SK-N-SH (cell line): Measurements from ENCODE around the gene GRPEL2. TPM values are rescaled to one million over a fixed set of nuclear protein-coding genes. Genes with fewer than 3 reads are reported as not detected.
"Not testable (repeated sequence)": the region's sequence is repeated elsewhere in the genome, so short reads cannot be mapped to it uniquely, and the experiment has no call there.

Experiments used
- CTCF ChIA-PET: fragments of 300-600, 350-600 bp; formaldehyde crosslinking; extraction: SDS; loops from one replicate; lab custom pipeline; 2021; lab: Yijun Ruan, JAX
- POLR2A ChIA-PET: fragments of 350-600 bp; sonication (Branson Sonifier 250); formaldehyde crosslinking; extraction: SDS; loops from one replicate; lab custom pipeline; 2020; ENCODE audit warnings: antibody characterized with exemption, inconsistent platforms; lab: Yijun Ruan, JAX
- DNase-seq: peaks from one replicate; pipeline ENCODE4 v3.0.0; 2012
- H2AFZ ChIP-seq: fragments of 200-600 bp; sonication (generic); 2 replicates; pipeline ENCODE4 v1.8.1; 2016; ENCODE audit warnings: antibody characterized with exemption, mild to moderate bottlenecking, low read depth
- H3F3A ChIP-seq: fragments of 200-600 bp; sonication (generic); replicated peaks from 2 replicates; pipeline ENCODE3; 2016; ENCODE audit warnings: antibody characterized with exemption, mild to moderate bottlenecking; ENCODE audit not compliant: insufficient read depth
- H3K27ac ChIP-seq, 2 experiments: fragments of 200-500 bp in 1 of 2; fragments of 200-600 bp in 1 of 2; sonication (Bioruptor generic) in 1 of 2; sonication (generic), shearing (Covaris generic) in 1 of 2; 2 replicates each; pipeline versions ENCODE4 v1.5.1 to v1.6.1; 2014 to 2016; ENCODE audit warnings: low read depth in 2 of 2, inconsistent platforms in 1 of 2, low read length in 1 of 2, mild to moderate bottlenecking in 1 of 2, mixed read lengths in 1 of 2
- H3K27me3 ChIP-seq: fragments of 200-600 bp; sonication (generic), shearing (Covaris generic); 2 replicates; pipeline ENCODE4 v1.6.1; 2016; ENCODE audit warnings: mixed run types; ENCODE audit not compliant: insufficient read depth
- H3K36me3 ChIP-seq, 2 experiments: fragments of 200-500 bp in 1 of 2; fragments of 200-600 bp in 1 of 2; sonication (Bioruptor generic) in 1 of 2; sonication (generic) in 1 of 2; replicated peaks in 1 of 2; 2 replicates each; pipeline versions ENCODE3 to v1.5.1; 2014 to 2016; ENCODE audit warnings: low read length in 1 of 2, mild to moderate bottlenecking in 1 of 2; ENCODE audit not compliant: insufficient read depth in 2 of 2, control insufficient read depth in 1 of 2
- H3K4me1 ChIP-seq, 2 experiments: fragments of 200-500 bp in 1 of 2; fragments of 200-600 bp in 1 of 2; sonication (Bioruptor generic) in 1 of 2; sonication (generic), shearing (Covaris generic) in 1 of 2; 2 replicates each; pipeline versions ENCODE4 v1.5.1 to v1.6.1; 2014 to 2016; ENCODE audit warnings: low read depth in 1 of 2, low read length in 1 of 2, mixed run types in 1 of 2; ENCODE audit not compliant: insufficient read depth in 2 of 2, control insufficient read depth in 1 of 2
- H3K4me2 ChIP-seq: fragments of 200-600 bp; sonication (generic), shearing (Covaris generic); 2 replicates; pipeline ENCODE4 v1.6.1; 2017; ENCODE audit warnings: mixed run types
- H3K4me3 ChIP-seq, 2 experiments: fragments of 200-500 bp in 1 of 2; fragments of 200-600 bp in 1 of 2; sonication (Bioruptor generic) in 1 of 2; sonication (generic), shearing (Covaris generic) in 1 of 2; 2 replicates each; pipeline versions ENCODE4 v1.5.1 to v1.8.1; 2014 to 2016; ENCODE audit warnings: low read depth in 2 of 2, inconsistent platforms in 1 of 2, low read length in 1 of 2, mild to moderate bottlenecking in 1 of 2, mixed read lengths in 1 of 2, moderate library complexity in 1 of 2
- H3K79me2 ChIP-seq: fragments of 200-600 bp; sonication (generic); 2 replicates; pipeline ENCODE4 v1.8.1; 2017; ENCODE audit warnings: mild to moderate bottlenecking; ENCODE audit not compliant: insufficient read depth
- H3K9ac ChIP-seq: fragments of 200-600 bp; sonication (generic); 2 replicates; pipeline ENCODE4 v1.6.1; 2017; ENCODE audit warnings: mixed run types
- H3K9me2 ChIP-seq: fragments of 200-600 bp; sonication (generic); 2 replicates; pipeline ENCODE4 v1.6.1; 2017; ENCODE audit warnings: mixed run types
- H3K9me3 ChIP-seq: fragments of 200-600 bp; sonication (generic); 2 replicates; pipeline ENCODE4 v1.6.1; 2017; ENCODE audit warnings: mixed run types, mild to moderate bottlenecking, moderate library complexity
- H4K20me1 ChIP-seq: fragments of 200-600 bp; sonication (generic); 2 replicates; pipeline ENCODE4 v1.6.1; 2017; ENCODE audit warnings: mild to moderate bottlenecking, mixed run types; ENCODE audit not compliant: insufficient read depth
- CHD2 ChIP-seq: fragments of 150-350 bp; IDR thresholded peaks from 2 replicates; pipeline ENCODE4 v1.6.1; 2018; ENCODE audit warnings: low read length; ENCODE audit not compliant: partially characterized antibody
- CTCF ChIP-seq: fragments of 200-600 bp; sonication (generic); IDR thresholded peaks from 2 replicates; pipeline ENCODE4 v1.6.1; 2017; ENCODE audit warnings: antibody characterized with exemption, mild to moderate bottlenecking, moderate library complexity
- EP300 ChIP-seq, 2 experiments: IDR thresholded peaks; 2 replicates each; pipeline versions ENCODE4 v1.4.0 to v1.6.1; 2012; ENCODE audit warnings: borderline replicate concordance in 1 of 2, low read depth in 1 of 2, low read length in 1 of 2
- FOXM1 ChIP-seq: IDR thresholded peaks from 2 replicates; pipeline ENCODE4 v1.4.0; 2012; ENCODE audit warnings: low read depth, mild to moderate bottlenecking
- GABPA ChIP-seq: IDR thresholded peaks from 2 replicates; pipeline ENCODE4 v1.4.0; 2012; ENCODE audit warnings: low read depth, mild to moderate bottlenecking
- GATA2 ChIP-seq: sonication (generic); formaldehyde crosslinking; IDR thresholded peaks from 2 replicates; pipeline ENCODE4 v1.5.0; 2020; ENCODE audit warnings: mild to moderate bottlenecking, missing genetic modification reagents
- JUND ChIP-seq: IDR thresholded peaks from 2 replicates; pipeline ENCODE4 v1.4.0; 2012
- MAX ChIP-seq: IDR thresholded peaks from 2 replicates; pipeline ENCODE4 v1.4.0; 2012; ENCODE audit warnings: low read depth
- MEF2A ChIP-seq: IDR thresholded peaks from 2 replicates; pipeline ENCODE4 v1.4.0; 2012; ENCODE audit warnings: low read depth, borderline replicate concordance
- NRF1 ChIP-seq: IDR thresholded peaks from 2 replicates; pipeline ENCODE4 v1.6.1; 2012; ENCODE audit warnings: low read depth, mild to moderate bottlenecking, low read length
- RAD21 ChIP-seq: IDR thresholded peaks from 2 replicates; pipeline ENCODE4 v1.6.1; 2012; ENCODE audit warnings: mild to moderate bottlenecking, low read length
- RFX5 ChIP-seq: IDR thresholded peaks from 2 replicates; pipeline ENCODE4 v1.6.1; 2012; ENCODE audit warnings: mild to moderate bottlenecking, improper control_type of control experiment, low read length
- SIN3A ChIP-seq: IDR thresholded peaks from 2 replicates; pipeline ENCODE4 v1.6.1; 2012; ENCODE audit warnings: low read depth, mild to moderate bottlenecking, low read length, moderate library complexity, borderline replicate concordance
- SMC3 ChIP-seq: IDR thresholded peaks from 2 replicates; pipeline ENCODE4 v1.6.1; 2012; ENCODE audit warnings: low read depth, low read length, improper control_type of control experiment
- TCF12 ChIP-seq: IDR thresholded peaks from 2 replicates; pipeline ENCODE4 v1.4.0; 2012
- TEAD4 ChIP-seq: IDR thresholded peaks from 2 replicates; pipeline ENCODE4 v1.4.0; 2012; ENCODE audit warnings: mild to moderate bottlenecking, borderline replicate concordance; ENCODE audit not compliant: insufficient read depth
- USF2 ChIP-seq: fragments of 150-350 bp; IDR thresholded peaks from 2 replicates; pipeline ENCODE4 v1.6.1; 2017; ENCODE audit warnings: antibody characterized with exemption, low read length, low read depth, borderline replicate concordance
- YY1 ChIP-seq: IDR thresholded peaks from 2 replicates; pipeline ENCODE4 v1.4.0; 2012; ENCODE audit warnings: low read depth, mild to moderate bottlenecking
- WGBS: methylation state at CpG from one replicate; pipeline ENCODE4 v1.1.6; 2017; ENCODE audit warnings: low lambda C conversion rate; 5-methylcytosine and 5-hydroxymethylcytosine counted together
- polyA plus RNA-seq, 3 experiments: library from polyadenylated mRNA; depleted of rRNA; stranded (reverse); fragments of >200 nt; gene quantifications; 2 replicates each; pipeline ENCODE4 v1.2.3, GENCODE V29; 2012

The GRPEL2 gene
- polyA plus RNA-seq, 1 of the 3 experiments (the other 2 are of a cell fraction) = 4.6 TPM

- H3K4me1 ChIP-seq = peaks cover 0 to 4% of the 10 kb centered on the region in 2 experiments; a peak in 2 of 4 replicates
- H3K79me2 ChIP-seq = no peaks in the 10 kb centered on the region
- H3K9ac ChIP-seq = no peak overlapping the region
- H3K27ac ChIP-seq = no peak overlapping the region
- 78% methylated on average over 3 of the region's 6 CpGs for WGBS
- H4K20me1 ChIP-seq = no peaks in the 10 kb centered on the region
- H3K27me3 ChIP-seq = no peaks in the 10 kb centered on the region
- POLR2A ChIA-PET = no interaction called here
- H2AFZ ChIP-seq = no peak overlapping the region
- no peaks in the 10 kb centered on the region for H3K9me3 ChIP-seq
- H3F3A ChIP-seq = peaks cover 7% of the 10 kb centered on the region
- H3K9me2 ChIP-seq = no peaks in the 10 kb centered on the region
- no peaks in the 10 kb centered on the region for H3K36me3 ChIP-seq
- TF ChIP-seq SMC3 = no peak
- TF ChIP-seq EP300 (IDR thresholded peaks at IDR 0.05; ENCODE audit: borderline replicate concordance in 1 of 2, low read depth in 1 of 2, low read length in 1 of 2) = no peak
- no peak for TF ChIP-seq TEAD4
- TF ChIP-seq NRF1 = no peak
- TF ChIP-seq MAX = no peak
- no peak for TF ChIP-seq SIN3A
- no peak overlapping the region for H3K4me2 ChIP-seq
- CTCF ChIA-PET = interaction anchor here (0.9 to 41.4 kb wide), 2 partner anchors 9 to 32 kb away, joined by 5 to 1751 read pairs; no protein-coding TSS in a partner anchor
- no peak overlapping the region for H3K4me3 ChIP-seq
- no peak for DNase-seq
Measured at GRCh38 chr5:149391524-149391923, 46.2 kb downstream of the GRPEL2 start.

- no peak for TF ChIP-seq YY1
- TF ChIP-seq CHD2 = no peak
- no peak for TF ChIP-seq RFX5
- TF ChIP-seq TEAD4 = no peak
- no peak for TF ChIP-seq USF2
- TF ChIP-seq FOXM1 = no peak
- TF ChIP-seq EP300 (IDR thresholded peaks at IDR 0.05; ENCODE audit: borderline replicate concordance in 1 of 2, low read depth in 1 of 2, low read length in 1 of 2) = no peak
- TF ChIP-seq GATA2 = no peak
- TF ChIP-seq JUND = no peak
- TF ChIP-seq CTCF = no peak
- no peak for TF ChIP-seq GABPA
- no peak for TF ChIP-seq MAX
- no peak for TF ChIP-seq MEF2A
- TF ChIP-seq TCF12 = no peak
- no peak for TF ChIP-seq RAD21
- no peaks in the 10 kb centered on the region for H3K27me3 ChIP-seq
Measured at GRCh38 chr5:149392718-149393117, 47.4 kb downstream of the GRPEL2 start.

DNA sequence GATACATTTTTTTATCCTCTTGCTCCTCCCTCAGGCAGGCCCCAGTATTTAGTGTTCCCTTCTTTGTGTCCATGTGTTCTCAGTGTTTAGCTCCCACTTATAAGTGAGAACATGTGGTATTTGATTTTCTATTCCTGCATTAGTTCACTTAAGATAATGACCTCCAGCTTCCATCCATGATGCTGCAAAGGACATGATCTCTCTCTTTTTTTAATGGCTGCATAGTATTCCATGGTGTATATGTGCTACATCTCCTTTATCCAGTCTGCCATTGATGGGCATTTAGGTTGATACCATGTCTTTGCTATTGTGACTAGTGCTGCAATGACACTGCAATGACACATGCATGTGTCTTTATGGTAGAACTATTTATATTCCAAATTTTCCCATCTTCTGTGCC, 49.7 kb downstream of the GRPEL2 start:
- H4K20me1 ChIP-seq, H2AFZ ChIP-seq, H3K4me2 ChIP-seq, H3K4me3 ChIP-seq, H3K9me2 ChIP-seq, H3K27me3 ChIP-seq, H3K4me1 ChIP-seq, H3K79me2 ChIP-seq, H3F3A ChIP-seq, H3K9me3 ChIP-seq, POLR2A ChIA-PET, DNase-seq, H3K9ac ChIP-seq, H3K36me3 ChIP-seq, H3K27ac ChIP-seq: not testable (repeated sequence)
- CTCF ChIA-PET = interaction anchor here (1.4 to 2.0 kb wide), 4 partner anchors 9 to 39 kb away, joined by 3 to 6 read pairs (median 4); no protein-coding TSS in a partner anchor

More at GRCh38 chr5:149392718-149393117, 47.4 kb downstream of the GRPEL2 start:
- H4K20me1 ChIP-seq = no peaks in the 10 kb centered on the region
- no peak overlapping the region for H2AFZ ChIP-seq
- WGBS = 79% methylated on average over 19 of the region's 19 CpGs
- no peak for DNase-seq
- H3F3A ChIP-seq = peaks cover 7% of the 10 kb centered on the region
- no peaks in the 10 kb centered on the region for H3K79me2 ChIP-seq
- no peak overlapping the region for H3K9ac ChIP-seq
- ChIA-PET CTCF (interaction anchor here (0.8 to 41.4 kb wide), 4 partner anchors 10 to 42 kb away, joined by 4 to 1751 read pairs (median 6); no protein-coding TSS in a partner anchor), POLR2A (no interaction called here)
- H3K4me2 ChIP-seq = no peak overlapping the region
- H3K4me1 ChIP-seq = peaks cover 0 to 3% of the 10 kb centered on the region in 2 experiments; a peak in 2 of 4 replicates
- no peaks in the 10 kb centered on the region for H3K9me2 ChIP-seq
- no peak overlapping the region for H3K27ac ChIP-seq
- no peak overlapping the region for H3K4me3 ChIP-seq
- no peaks in the 10 kb centered on the region for H3K36me3 ChIP-seq
- no peaks in the 10 kb centered on the region for H3K9me3 ChIP-seq
